Measurements from ENCODE around the gene KIRREL2. TPM values are rescaled to one million over a fixed set of nuclear protein-coding genes. Genes with fewer than 3 reads are reported as not detected.
"Not testable (repeated sequence)": the region's sequence is repeated elsewhere in the genome, so short reads cannot be mapped to it uniquely, and the experiment has no call there.

The KIRREL2 gene
- total and polyA plus RNA-seq, 3 experiments from 2014 or later = 0.62 to 0.83 TPM; not detected in 1

GRCh38 chr19:35818445-35818844 is 38.3 kb upstream of the KIRREL2 start:
- Histone ChIP-seq H3K9me3 (ENCODE audit: low read length) (no peaks in the 10 kb centered on the region), H3K36me3 (ENCODE audit: insufficient read depth, low read length) (no peaks in the 10 kb centered on the region), H3K27me3 (ENCODE audit: insufficient read depth, low read length, poor library complexity, severe bottlenecking) (peaks cover 3% of the 10 kb centered on the region), H3K4me1 (ENCODE audit: insufficient read depth, low read length) (no peaks in the 10 kb centered on the region), H3K27ac (ENCODE audit: low read depth, low read length) (no peak overlapping the region), H3K4me3 (ENCODE audit: low read length) (no peak overlapping the region)
- CTCF ChIA-PET = no interaction called here
- H3K27me3 Mint-ChIP-seq = peaks cover 28 to 34% of the 10 kb centered on the region in 2 donors
- H3K27ac Mint-ChIP-seq = no peak overlapping the region
- POLR2A ChIA-PET = interaction anchor here (0.7 kb wide), 1 partner anchor 96 kb away, joined by 6 read pairs; no protein-coding TSS in a partner anchor
- H3K36me3 Mint-ChIP-seq = no peaks in the 10 kb centered on the region
- H3K4me1 Mint-ChIP-seq = peaks cover 0 to 4% (median 0%) of the 10 kb centered on the region in 3 donors
- H3K9me3 Mint-ChIP-seq = no peaks in the 10 kb centered on the region
- H3K4me3 Mint-ChIP-seq = no peak overlapping the region
- DNase-seq = no peak

- ChIA-PET CTCF (no interaction called here), POLR2A (no interaction called here)
- no peaks in the 10 kb centered on the region for H3K36me3 Mint-ChIP-seq
- H3K27ac Mint-ChIP-seq = no peak overlapping the region
- Histone ChIP-seq H3K4me1 (ENCODE audit: insufficient read depth, low read length) (no peaks in the 10 kb centered on the region), H3K36me3 (ENCODE audit: insufficient read depth, low read length) (no peaks in the 10 kb centered on the region), H3K27me3 (ENCODE audit: insufficient read depth, low read length, poor library complexity, severe bottlenecking) (peaks cover 3% of the 10 kb centered on the region), H3K27ac (ENCODE audit: low read depth, low read length) (no peak overlapping the region), H3K4me3 (ENCODE audit: low read length) (no peak overlapping the region), H3K9me3 (ENCODE audit: low read length) (no peaks in the 10 kb centered on the region)
- H3K4me1 Mint-ChIP-seq = peaks cover 0 to 4% (median 0%) of the 10 kb centered on the region in 3 donors
- H3K9me3 Mint-ChIP-seq = no peaks in the 10 kb centered on the region
- DNase-seq = no peak
- peaks cover 26 to 41% of the 10 kb centered on the region in 2 donors for H3K27me3 Mint-ChIP-seq
- no peak overlapping the region for H3K4me3 Mint-ChIP-seq
These were observed 34.1 kb upstream of the KIRREL2 start for GRCh38 chr19:35822579-35822978.

DNA sequence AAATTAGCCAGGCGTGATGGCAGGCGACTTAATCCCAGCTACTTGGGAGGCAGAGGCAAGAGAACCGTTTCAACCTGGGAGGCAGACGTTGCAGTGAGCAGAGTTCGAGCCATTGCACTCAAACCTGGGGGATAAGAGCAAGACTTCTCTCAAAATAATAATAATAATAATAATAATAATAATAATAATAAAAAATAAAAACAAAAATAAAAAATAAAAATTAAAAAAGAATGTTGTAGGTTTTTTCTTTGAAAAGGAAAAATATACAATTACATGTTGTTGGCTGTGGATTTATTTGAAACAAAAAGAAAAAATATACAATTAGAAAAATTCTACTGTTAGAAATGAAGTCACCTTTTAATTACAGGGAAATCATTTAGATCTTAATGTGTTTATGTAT is 32.6 kb upstream of the KIRREL2 start:
- CTCF ChIA-PET = no interaction called here
- H3K27ac ChIP-seq (ENCODE audit: low read depth, low read length) = no peak overlapping the region
- peaks cover 3% of the 10 kb centered on the region for H3K27me3 ChIP-seq (ENCODE audit: insufficient read depth, low read length, poor library complexity, severe bottlenecking)
- no peak overlapping the region for H3K27ac Mint-ChIP-seq
- no peaks in the 10 kb centered on the region for H3K36me3 ChIP-seq (ENCODE audit: insufficient read depth, low read length)
- POLR2A ChIA-PET = no interaction called here
- peaks cover 17 to 39% of the 10 kb centered on the region in 2 donors for H3K27me3 Mint-ChIP-seq
- H3K4me3 Mint-ChIP-seq = no peak overlapping the region
- no peak overlapping the region for H3K4me3 ChIP-seq (ENCODE audit: low read length)
- peaks cover 0 to 3% (median 0%) of the 10 kb centered on the region in 5 donors for H3K9me3 Mint-ChIP-seq
- no peaks in the 10 kb centered on the region for H3K9me3 ChIP-seq (ENCODE audit: low read length)
- no peak for DNase-seq
- no peaks in the 10 kb centered on the region for H3K4me1 ChIP-seq (ENCODE audit: insufficient read depth, low read length)
- no peaks in the 10 kb centered on the region for H3K36me3 Mint-ChIP-seq
- H3K4me1 Mint-ChIP-seq = peaks cover 0 to 4% (median 0%) of the 10 kb centered on the region in 3 donors

GRCh38 chr19:35828692-35829301 is 27.9 kb upstream of the KIRREL2 start:
- H3K9me3 ChIP-seq (ENCODE audit: low read length) = no peaks in the 10 kb centered on the region
- H3K27me3 Mint-ChIP-seq = peaks cover 19 to 51% of the 10 kb centered on the region in 2 donors
- CTCF ChIA-PET = no interaction called here
- H3K4me1 Mint-ChIP-seq = no peaks in the 10 kb centered on the region
- peaks cover 0 to 3% (median 0%) of the 10 kb centered on the region in 5 donors for H3K9me3 Mint-ChIP-seq
- no peaks in the 10 kb centered on the region for H3K36me3 Mint-ChIP-seq
- POLR2A ChIA-PET = no interaction called here
- H3K27me3 ChIP-seq (ENCODE audit: insufficient read depth, low read length, poor library complexity, severe bottlenecking) = no peaks in the 10 kb centered on the region
- peak overlapping the region in 1 of 8 donors; percentile 6 for H3K27ac Mint-ChIP-seq
- DNase-seq = peak in 4 of 5 donors; percentile 23 to 62 (median 28)
- H3K36me3 ChIP-seq (ENCODE audit: insufficient read depth, low read length) = no peaks in the 10 kb centered on the region
- H3K4me3 Mint-ChIP-seq = no peak overlapping the region
- no peak overlapping the region for H3K4me3 ChIP-seq (ENCODE audit: low read length)
- H3K27ac ChIP-seq (ENCODE audit: low read depth, low read length) = no peak overlapping the region
- no peaks in the 10 kb centered on the region for H3K4me1 ChIP-seq (ENCODE audit: insufficient read depth, low read length)

- POLR2A ChIA-PET = no interaction called here
These were observed 25.7 kb upstream of the KIRREL2 start for GRCh38 chr19:35830986-35831385.

DNA sequence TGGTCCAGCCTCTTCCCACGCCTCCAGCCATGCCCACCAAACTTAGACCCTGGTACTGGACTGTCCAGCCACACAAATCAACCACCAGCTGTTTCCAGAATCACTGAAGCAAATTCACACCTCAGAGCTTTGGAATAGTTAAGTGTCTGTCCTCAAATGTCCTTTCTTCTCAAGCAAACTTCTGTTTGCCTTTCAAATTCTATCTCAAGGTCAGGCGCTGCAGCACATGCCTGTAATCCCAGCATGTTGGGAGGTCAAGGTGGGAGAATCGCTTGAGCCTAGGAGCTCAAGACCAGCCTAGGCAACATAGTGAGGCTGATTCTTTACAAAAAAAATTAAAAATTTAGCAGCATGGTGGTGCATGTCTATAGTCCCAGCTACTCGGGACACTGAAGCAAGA is 24.7 kb upstream of the KIRREL2 start:
- Histone ChIP-seq H3K4me1 (ENCODE audit: insufficient read depth, low read length) (no peaks in the 10 kb centered on the region), H3K27ac (ENCODE audit: low read depth, low read length) (no peak overlapping the region), H3K9me3 (ENCODE audit: low read length) (no peaks in the 10 kb centered on the region), H3K4me3 (ENCODE audit: low read length) (no peak overlapping the region), H3K27me3 (ENCODE audit: insufficient read depth, low read length, poor library complexity, severe bottlenecking) (no peaks in the 10 kb centered on the region), H3K36me3 (ENCODE audit: insufficient read depth, low read length) (no peaks in the 10 kb centered on the region)
- H3K9me3 Mint-ChIP-seq = peaks cover 0 to 3% (median 0%) of the 10 kb centered on the region in 5 donors
- POLR2A ChIA-PET = interaction anchor here (0.6 kb wide), 1 partner anchor 821 kb away, joined by 7 read pairs; no protein-coding TSS in a partner anchor
- H3K36me3 Mint-ChIP-seq = no peaks in the 10 kb centered on the region
- H3K27ac Mint-ChIP-seq = no peak overlapping the region
- no peak for DNase-seq
- peaks cover 17 to 56% of the 10 kb centered on the region in 2 donors for H3K27me3 Mint-ChIP-seq
- H3K4me3 Mint-ChIP-seq = no peak overlapping the region
- CTCF ChIA-PET = no interaction called here
- no peaks in the 10 kb centered on the region for H3K4me1 Mint-ChIP-seq

More at GRCh38 chr19:35830986-35831385, 25.7 kb upstream of the KIRREL2 start:
- H3K36me3 ChIP-seq (ENCODE audit: insufficient read depth, low read length) = no peaks in the 10 kb centered on the region
- Mint-ChIP-seq H3K27me3 (peaks cover 14 to 54% of the 10 kb centered on the region in 2 donors), H3K9me3 (peaks cover 0 to 3% (median 0%) of the 10 kb centered on the region in 5 donors), H3K4me1 (no peaks in the 10 kb centered on the region), H3K36me3 (no peaks in the 10 kb centered on the region), H3K27ac (no peak overlapping the region), H3K4me3 (no peak overlapping the region)
- no peaks in the 10 kb centered on the region for H3K4me1 ChIP-seq (ENCODE audit: insufficient read depth, low read length)
- H3K27ac ChIP-seq (ENCODE audit: low read depth, low read length) = no peak overlapping the region
- H3K9me3 ChIP-seq (ENCODE audit: low read length) = no peaks in the 10 kb centered on the region
- H3K4me3 ChIP-seq (ENCODE audit: low read length) = no peak overlapping the region
- CTCF ChIA-PET = no interaction called here
- DNase-seq = no peak
- H3K27me3 ChIP-seq (ENCODE audit: insufficient read depth, low read length, poor library complexity, severe bottlenecking) = no peaks in the 10 kb centered on the region

DNA sequence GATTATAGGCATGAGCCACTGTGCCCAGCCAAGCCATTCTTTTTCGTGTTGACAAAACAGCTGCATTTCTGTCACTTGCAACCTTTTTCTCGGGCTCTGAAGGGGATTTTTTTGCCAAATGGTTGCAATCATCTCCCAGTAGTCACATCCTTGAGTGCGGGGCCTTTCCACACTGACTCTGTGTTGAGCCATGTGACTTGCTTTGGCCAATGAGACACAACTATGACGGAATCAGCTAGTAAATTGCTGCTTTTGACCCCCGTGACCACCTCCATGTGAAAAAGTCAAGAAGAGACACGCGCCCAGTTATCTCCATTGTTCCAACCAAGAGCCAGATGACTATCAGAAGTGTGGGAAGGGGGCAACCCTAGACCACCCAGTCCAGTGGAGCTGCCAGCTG is 22.7 kb upstream of the KIRREL2 start:
- POLR2A ChIA-PET = no interaction called here
- CTCF ChIA-PET = no interaction called here
- no peaks in the 10 kb centered on the region for H3K4me1 ChIP-seq (ENCODE audit: insufficient read depth, low read length)
- Mint-ChIP-seq H3K9me3 (peaks cover 2 to 3% (median 2%) of the 10 kb centered on the region in 5 donors), H3K27me3 (peaks cover 18 to 49% of the 10 kb centered on the region in 2 donors), H3K4me1 (no peaks in the 10 kb centered on the region), H3K36me3 (no peaks in the 10 kb centered on the region), H3K27ac (no peak overlapping the region), H3K4me3 (no peak overlapping the region)
- no peak overlapping the region for H3K4me3 ChIP-seq (ENCODE audit: low read length)
- H3K27ac ChIP-seq (ENCODE audit: low read depth, low read length) = no peak overlapping the region
- no peaks in the 10 kb centered on the region for H3K36me3 ChIP-seq (ENCODE audit: insufficient read depth, low read length)
- H3K27me3 ChIP-seq (ENCODE audit: insufficient read depth, low read length, poor library complexity, severe bottlenecking) = no peaks in the 10 kb centered on the region
- no peaks in the 10 kb centered on the region for H3K9me3 ChIP-seq (ENCODE audit: low read length)
- DNase-seq = no peak

DNA sequence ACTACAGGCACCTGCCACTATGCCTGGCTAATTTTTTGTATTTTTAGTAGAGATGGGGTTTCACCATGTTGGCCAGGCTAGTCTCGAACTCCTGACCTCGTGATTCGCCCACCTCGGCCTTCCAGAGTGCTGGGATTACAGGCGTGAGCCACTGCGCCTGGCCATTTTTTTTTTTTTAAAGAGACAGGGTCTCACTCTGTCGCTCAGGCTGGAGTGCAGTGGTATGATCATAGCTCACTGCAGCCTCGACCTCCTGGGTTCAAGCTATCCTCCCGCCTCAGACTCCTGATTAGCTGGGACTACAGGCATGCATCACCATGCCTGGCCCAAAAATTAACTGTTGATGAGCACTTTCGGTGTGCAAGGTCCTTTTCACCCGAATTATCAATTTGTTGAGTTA is 20.6 kb upstream of the KIRREL2 start:
- H3K27ac Mint-ChIP-seq; H3K27me3 ChIP-seq (ENCODE audit: insufficient read depth, low read length, poor library complexity, severe bottlenecking); POLR2A ChIA-PET; H3K4me3 ChIP-seq (ENCODE audit: low read length); DNase-seq; H3K4me3 Mint-ChIP-seq; H3K9me3 ChIP-seq (ENCODE audit: low read length); H3K9me3 Mint-ChIP-seq; H3K36me3 Mint-ChIP-seq; CTCF ChIA-PET; H3K4me1 ChIP-seq (ENCODE audit: insufficient read depth, low read length); H3K27ac ChIP-seq (ENCODE audit: low read depth, low read length); H3K36me3 ChIP-seq (ENCODE audit: insufficient read depth, low read length); H3K4me1 Mint-ChIP-seq: not testable (repeated sequence)
- H3K27me3 Mint-ChIP-seq = peaks cover 18 to 43% of the 10 kb centered on the region in 2 donors

Data from CD8-positive, alpha-beta memory T cell (primary cell).